CD4-positive, CD25-positive, alpha-beta regulatory T cell (primary cell): ENCODE data around the gene ATN1. TPM values are rescaled to one million over a fixed set of nuclear protein-coding genes. Genes with fewer than 3 reads are reported as not detected.
"Not testable (repeated sequence)": the region's sequence is repeated elsewhere in the genome, so short reads cannot be mapped to it uniquely, and the experiment has no call there.

Experiments
- ATAC-seq, 2 donors: fragments of 150-1000 bp; cut with Tn5 transposase; one replicate each; pipeline ENCODE4 v1.10.0; 2021; ENCODE audit warnings: low read depth in 2 of 2, moderate number of reproducible peaks in 2 of 2, moderate library complexity in 1 of 2
- DNase-seq, 3 donors: peaks; one replicate each; pipeline versions ENCODE4 v3.0.0 to v3.0.0-alpha.2; 2012 to 2022; ENCODE audit warnings: mixed read lengths in 1 of 3
- H3K27ac ChIP-seq: one replicate; pipeline ENCODE4 v1.7.0; 2013; ENCODE audit warnings: mild to moderate bottlenecking, low read length; ENCODE audit not compliant: insufficient read depth, poor library complexity, severe bottlenecking
- H3K27me3 ChIP-seq: one replicate; pipeline ENCODE4 v1.7.0; 2013; ENCODE audit warnings: low read length; ENCODE audit not compliant: control insufficient read depth, insufficient read depth
- H3K36me3 ChIP-seq: one replicate; pipeline ENCODE4 v1.7.0; 2013; ENCODE audit warnings: mild to moderate bottlenecking, low read length, moderate library complexity; ENCODE audit not compliant: control insufficient read depth, insufficient read depth
- H3K4me1 ChIP-seq: 2 replicates; pipeline ENCODE4 v1.7.0; 2013; ENCODE audit warnings: mild to moderate bottlenecking, low read length; ENCODE audit not compliant: insufficient read depth, control insufficient read depth, poor library complexity, severe bottlenecking
- H3K4me3 ChIP-seq: one replicate; pipeline ENCODE4 v1.7.0; 2013; ENCODE audit warnings: low read depth, mild to moderate bottlenecking, low read length, moderate library complexity
- H3K9me3 ChIP-seq, 2 experiments: 1 replicate in 1 of 2; 2 replicates in 1 of 2; pipeline ENCODE4 v1.7.0; 2013; ENCODE audit warnings: low read length in 2 of 2, mild to moderate bottlenecking in 1 of 2, moderate library complexity in 1 of 2; ENCODE audit not compliant: control insufficient read depth in 2 of 2
- H3K27ac Mint-ChIP-seq, 3 donors: one replicate each; pipeline ENCODE4 v1.8.0; 2020 to 2022; ENCODE audit warnings: mild to moderate bottlenecking in 3 of 3, mixed read lengths in 3 of 3, moderate library complexity in 2 of 3
- H3K27me3 Mint-ChIP-seq: one replicate; pipeline ENCODE4 v1.8.0; 2022; ENCODE audit warnings: mild to moderate bottlenecking, mixed read lengths
- H3K36me3 Mint-ChIP-seq: one replicate; pipeline ENCODE4 v1.8.0; 2020; ENCODE audit warnings: mixed read lengths
- H3K4me1 Mint-ChIP-seq, 4 donors: one replicate each; pipeline ENCODE4 v1.8.0; 2020 to 2022; ENCODE audit warnings: mixed read lengths in 4 of 4, mild to moderate bottlenecking in 1 of 4
- H3K4me3 Mint-ChIP-seq, 4 donors: one replicate each; pipeline ENCODE4 v1.8.0; 2020 to 2022; ENCODE audit warnings: mild to moderate bottlenecking in 4 of 4, mixed read lengths in 4 of 4, moderate library complexity in 3 of 4
- H3K9me3 Mint-ChIP-seq, 7 donors: one replicate each; pipeline ENCODE4 v1.8.0; 2020 to 2022; ENCODE audit warnings: mixed read lengths in 7 of 7, mild to moderate bottlenecking in 3 of 7, moderate library complexity in 2 of 7
- polyA plus RNA-seq, 4 donors: library from polyadenylated mRNA; unstranded; fragments of 300-500 nt; fragmentation: Illumina TruSeq; gene quantifications; one replicate each; pipeline ENCODE4 v1.2.3, GENCODE V29; 2021
- total RNA-seq: library from RNA; stranded (reverse); gene quantifications from one replicate; pipeline ENCODE4 v1.2.3, GENCODE V29; 2022

Gene ATN1
- total and polyA plus RNA-seq, 5 donors from 2014 or later = 0.17 to 27.5 (median 0.60) TPM

- not testable (repeated sequence) for H3K36me3 Mint-ChIP-seq, H3K27ac ChIP-seq, H3K4me3 ChIP-seq, H3K27ac Mint-ChIP-seq, H3K4me1 Mint-ChIP-seq, H3K4me3 Mint-ChIP-seq, H3K9me3 Mint-ChIP-seq, H3K27me3 ChIP-seq, ATAC-seq, DNase-seq, H3K9me3 ChIP-seq, H3K27me3 Mint-ChIP-seq, H3K36me3 ChIP-seq
- H3K4me1 ChIP-seq = peaks cover 10% of the 10 kb centered on the region
Measured at GRCh38 chr12:6908141-6908540, 19.6 kb upstream of the ATN1 start.

GRCh38 chr12:6909421-6910145, 18.2 kb upstream of the ATN1 start:
- DNase-seq (no peak), ATAC-seq (no peak)
- Mint-ChIP-seq H3K4me3 (peak overlapping the region in 2 of 4 donors; percentile 62 to 63), H3K27me3 (no peaks in the 10 kb centered on the region), H3K36me3 (no peaks in the 10 kb centered on the region), H3K4me1 (peaks cover 0 to 15% (median 11%) of the 10 kb centered on the region in 4 donors), H3K9me3 (no peaks in the 10 kb centered on the region), H3K27ac (no peak overlapping the region)
- Histone ChIP-seq H3K36me3 (no peaks in the 10 kb centered on the region), H3K9me3 (no peaks in the 10 kb centered on the region), H3K4me1 (peaks cover 20% of the 10 kb centered on the region), H3K4me3 (no peak overlapping the region), H3K27ac (no peak overlapping the region), H3K27me3 (no peaks in the 10 kb centered on the region)

GRCh38 chr12:6912164-6912935, 15.4 kb upstream of the ATN1 start:
- Mint-ChIP-seq H3K9me3 (no peaks in the 10 kb centered on the region), H3K4me1 (peaks cover 0 to 40% (median 25%) of the 10 kb centered on the region in 4 donors), H3K4me3 (peak overlapping the region; percentile 38 to 89 (median 58)), H3K27me3 (no peaks in the 10 kb centered on the region), H3K27ac (peak overlapping the region in 2 of 3 donors; percentile 91), H3K36me3 (peaks cover 3% of the 10 kb centered on the region)
- Histone ChIP-seq H3K9me3 (no peaks in the 10 kb centered on the region), H3K4me1 (peaks cover 28% of the 10 kb centered on the region), H3K36me3 (peaks cover 11% of the 10 kb centered on the region), H3K4me3 (no peak overlapping the region), H3K27me3 (no peaks in the 10 kb centered on the region), H3K27ac (no peak overlapping the region)
- ATAC-seq (no peak), DNase-seq (no peak)

- peak; percentile 81 to 87 (median 84) for DNase-seq
- peaks cover 0 to 43% (median 27%) of the 10 kb centered on the region in 4 donors for H3K4me1 Mint-ChIP-seq
- peak within 1 kb of the TSS; percentile 86 to 97 (median 96) for H3K27ac Mint-ChIP-seq
- H3K27me3 Mint-ChIP-seq = no peaks in the 10 kb centered on the region
- Histone ChIP-seq H3K27me3 (no peaks in the 10 kb centered on the region), H3K27ac (peak within 1 kb of the TSS; percentile 81), H3K9me3 (no peaks in the 10 kb centered on the region), H3K4me1 (peaks cover 28% of the 10 kb centered on the region), H3K4me3 (peak within 1 kb of the TSS; percentile 68), H3K36me3 (peaks cover 19% of the 10 kb centered on the region)
- no peaks in the 10 kb centered on the region for H3K9me3 Mint-ChIP-seq
- peaks cover 13% of the 10 kb centered on the region for H3K36me3 Mint-ChIP-seq
- H3K4me3 Mint-ChIP-seq = peak within 1 kb of the TSS; percentile 89 to 99 (median 94)
- ATAC-seq = peak; percentile 94 to 97
Measured at GRCh38 chr12:6914246-6914946, 13.4 kb upstream of the ATN1 start, which contains the start of gene ENO2. ENO2 (plus strand) TSS chr12:6914580; CDS start chr12:6915833, 1,253 bp downstream.

- H3K4me3 ChIP-seq = peak overlapping the region; percentile 68
- Mint-ChIP-seq H3K27ac (peak overlapping the region; percentile 82 to 97 (median 96)), H3K36me3 (peaks cover 20% of the 10 kb centered on the region), H3K27me3 (no peaks in the 10 kb centered on the region), H3K4me3 (peak overlapping the region; percentile 89 to 99 (median 94)), H3K4me1 (peaks cover 0 to 48% (median 26%) of the 10 kb centered on the region in 4 donors), H3K9me3 (no peaks in the 10 kb centered on the region)
- H3K4me1 ChIP-seq = peaks cover 28% of the 10 kb centered on the region
- no peaks in the 10 kb centered on the region for H3K27me3 ChIP-seq
- H3K9me3 ChIP-seq = no peaks in the 10 kb centered on the region
- peak overlapping the region; percentile 81 for H3K27ac ChIP-seq
- H3K36me3 ChIP-seq = peaks cover 21% of the 10 kb centered on the region
- DNase-seq = peak in 1 of 3 donors; percentile 23
- no peak for ATAC-seq
Measured at GRCh38 chr12:6914947-6915788, 12.6 kb upstream of the ATN1 start.

GRCh38 chr12:6915789-6916285, 11.9 kb upstream of the ATN1 start:
- H3K9me3 Mint-ChIP-seq = no peaks in the 10 kb centered on the region
- H3K36me3 Mint-ChIP-seq = peaks cover 20% of the 10 kb centered on the region
- H3K27ac ChIP-seq = peak overlapping the region; percentile 81

More at GRCh38 chr12:6915789-6916285, 11.9 kb upstream of the ATN1 start:
- Histone ChIP-seq H3K27me3 (no peaks in the 10 kb centered on the region), H3K4me1 (peaks cover 28% of the 10 kb centered on the region), H3K36me3 (peaks cover 21% of the 10 kb centered on the region), H3K9me3 (no peaks in the 10 kb centered on the region), H3K4me3 (no peak overlapping the region)
- peak overlapping the region; percentile 76 to 99 (median 88) for H3K4me3 Mint-ChIP-seq
- peaks cover 0 to 48% (median 26%) of the 10 kb centered on the region in 4 donors for H3K4me1 Mint-ChIP-seq
- DNase-seq = no peak
- H3K27me3 Mint-ChIP-seq = no peaks in the 10 kb centered on the region
- H3K27ac Mint-ChIP-seq = peak overlapping the region in 2 of 3 donors; percentile 14 to 86
- no peak for ATAC-seq
